Measurements from ENCODE around the gene TMOD1. TPM values are rescaled to one million over a fixed set of nuclear protein-coding genes. Genes with fewer than 3 reads are reported as not detected.

TMOD1 gene
- total RNA-seq, 4 donors from 2014 or later, result 9.2 to 20.7 (median 13.6) TPM

- no peak for TF ChIP-seq CTCF (IDR thresholded peaks at IDR 0.05; ENCODE audit: low read depth)
Observed at GRCh38 chr9:97525451-97525850, 24.0 kb downstream of the TMOD1 start.

- no peak for TF ChIP-seq CTCF (IDR thresholded peaks at IDR 0.05; ENCODE audit: low read depth)
Observed at GRCh38 chr9:97526895-97527575, 25.6 kb downstream of the TMOD1 start.

- TF ChIP-seq CTCF (IDR thresholded peaks at IDR 0.05; ENCODE audit: low read depth), result no peak
Observed at GRCh38 chr9:97527626-97528528, 26.4 kb downstream of the TMOD1 start.

GRCh38 chr9:97528529-97529230, 27.2 kb downstream of the TMOD1 start:
- TF ChIP-seq CTCF (IDR thresholded peaks at IDR 0.05; ENCODE audit: low read depth), result no peak

- no peak for TF ChIP-seq CTCF (IDR thresholded peaks at IDR 0.05; ENCODE audit: low read depth)
Observed at GRCh38 chr9:97529363-97530076, 28.1 kb downstream of the TMOD1 start.

- no peak for TF ChIP-seq CTCF (IDR thresholded peaks at IDR 0.05; ENCODE audit: low read depth)
Observed at GRCh38 chr9:97531888-97532376, 30.5 kb downstream of the TMOD1 start.

Data from subcutaneous adipose tissue (tissue), 4 donors.